A673 (cell line): ENCODE results near the gene SEC31B. TPM values are rescaled to one million over a fixed set of nuclear protein-coding genes. Genes with fewer than 3 reads are reported as not detected.

Experiments used
- BruUV-seq: library from RNA; stranded (reverse); fragments of 400-500 nt; replicated peaks from 2 replicates; lab custom pipeline; 2021; lab: Mats Ljungman, UMichigan
- CTCF ChIA-PET: fragments of 300-600 bp; sonication (Branson Sonifier 250); formaldehyde crosslinking; loops from one replicate; lab custom pipeline; 2022; ENCODE audit warnings: antibody characterized with exemption; lab: Charles Lee
- POLR2A ChIA-PET: fragments of 300-600 bp; sonication (Branson Sonifier 250); formaldehyde crosslinking; loops from one replicate; lab custom pipeline; 2022; ENCODE audit warnings: antibody characterized with exemption; ENCODE audit not compliant: low non-redundant PET; lab: Charles Lee
- DNase-seq: peaks from one replicate; pipeline ENCODE4 v3.0.0-alpha.2; 2015; ENCODE audit warnings: low spot score
- H3K27ac ChIP-seq: fragments of 200-600 bp; sonication (generic); 2 replicates; pipeline ENCODE4 v1.5.1; 2016; ENCODE audit warnings: mixed run types, low read depth, mild to moderate bottlenecking, mixed read lengths, antibody characterized with exemption, low read length; ENCODE audit not compliant: poor library complexity, severe bottlenecking
- H3K27me3 ChIP-seq: fragments of 200-600 bp; sonication (generic); replicated peaks from 2 replicates; pipeline ENCODE4 v1.6.1; 2017; ENCODE audit warnings: mixed run types, low read depth, mild to moderate bottlenecking, mixed read lengths, antibody characterized with exemption, low read length; ENCODE audit not compliant: insufficient read depth, poor library complexity
- H3K36me3 ChIP-seq: fragments of 200-600 bp; sonication (generic); 2 replicates; pipeline ENCODE4 v1.6.1; 2016; ENCODE audit warnings: mixed run types, mild to moderate bottlenecking, mixed read lengths, antibody characterized with exemption, low read length; ENCODE audit not compliant: insufficient read depth, poor library complexity, severe bottlenecking
- H3K4me1 ChIP-seq: fragments of 200-600 bp; sonication (generic); 2 replicates; pipeline ENCODE4 v1.6.1; 2017; ENCODE audit warnings: mixed run types, mild to moderate bottlenecking, mixed read lengths, antibody characterized with exemption, low read length; ENCODE audit not compliant: insufficient read depth, poor library complexity, severe bottlenecking
- H3K4me3 ChIP-seq: fragments of 200-600 bp; sonication (generic); 2 replicates; pipeline ENCODE4 v1.5.1; 2016; ENCODE audit warnings: low read depth, mixed run types, mild to moderate bottlenecking, mixed read lengths, low read length; ENCODE audit not compliant: poor library complexity, severe bottlenecking
- H3K9me3 ChIP-seq: fragments of 200-600 bp; sonication (generic); 2 replicates; pipeline ENCODE4 v1.6.1; 2016; ENCODE audit warnings: mixed run types, low read depth, mild to moderate bottlenecking, mixed read lengths, antibody characterized with exemption, low read length; ENCODE audit not compliant: poor library complexity, severe bottlenecking
- EZH2 ChIP-seq: fragments of 200-600 bp; sonication (generic); IDR thresholded peaks from 2 replicates; pipeline ENCODE4 v1.6.1; 2017; ENCODE audit warnings: borderline replicate concordance, low read depth, mild to moderate bottlenecking, mixed read lengths, antibody characterized with exemption, low read length; ENCODE audit not compliant: poor library complexity, severe bottlenecking
- intact Hi-C: fragments of 100-400 bp; cut with micrococcal nuclease; formaldehyde crosslinking; loops from one replicate; pipeline ENCODE4 v1.10.0; 2022; ENCODE audit not compliant: unreplicated experiment
- total RNA-seq: library from RNA; stranded (reverse); gene quantifications from 2 replicates; pipeline ENCODE4 v1.2.3, GENCODE V29; 2021
- TF ChIP-seq, protein P1 (sequence below): fragments of 300-800, 200-600 bp; sonication (generic); conservative IDR thresholded peaks from 2 replicates; pipeline ENCODE4 v1.5.1; 2017; ENCODE audit warnings: low read depth, mild to moderate bottlenecking, antibody characterized with exemption, low read length, moderate library complexity, mixed read lengths

The SEC31B gene
- total RNA-seq, 1 experiment from 2014 or later = 3.8 TPM

GRCh38 chr10:100480002-100480401 is 39.7 kb downstream of the SEC31B start:
- ChIA-PET POLR2A (no interaction called here), CTCF (no interaction called here)
- no peak for DNase-seq
- Histone ChIP-seq H3K4me1 (peaks cover 4% of the 10 kb centered on the region), H3K27ac (no peak overlapping the region), H3K36me3 (no peaks in the 10 kb centered on the region), H3K9me3 (no peaks in the 10 kb centered on the region), H3K4me3 (no peak overlapping the region), H3K27me3 (peaks cover 42% of the 10 kb centered on the region)
- intact Hi-C loops = no loop called here
- TF ChIP-seq, protein P1, sequence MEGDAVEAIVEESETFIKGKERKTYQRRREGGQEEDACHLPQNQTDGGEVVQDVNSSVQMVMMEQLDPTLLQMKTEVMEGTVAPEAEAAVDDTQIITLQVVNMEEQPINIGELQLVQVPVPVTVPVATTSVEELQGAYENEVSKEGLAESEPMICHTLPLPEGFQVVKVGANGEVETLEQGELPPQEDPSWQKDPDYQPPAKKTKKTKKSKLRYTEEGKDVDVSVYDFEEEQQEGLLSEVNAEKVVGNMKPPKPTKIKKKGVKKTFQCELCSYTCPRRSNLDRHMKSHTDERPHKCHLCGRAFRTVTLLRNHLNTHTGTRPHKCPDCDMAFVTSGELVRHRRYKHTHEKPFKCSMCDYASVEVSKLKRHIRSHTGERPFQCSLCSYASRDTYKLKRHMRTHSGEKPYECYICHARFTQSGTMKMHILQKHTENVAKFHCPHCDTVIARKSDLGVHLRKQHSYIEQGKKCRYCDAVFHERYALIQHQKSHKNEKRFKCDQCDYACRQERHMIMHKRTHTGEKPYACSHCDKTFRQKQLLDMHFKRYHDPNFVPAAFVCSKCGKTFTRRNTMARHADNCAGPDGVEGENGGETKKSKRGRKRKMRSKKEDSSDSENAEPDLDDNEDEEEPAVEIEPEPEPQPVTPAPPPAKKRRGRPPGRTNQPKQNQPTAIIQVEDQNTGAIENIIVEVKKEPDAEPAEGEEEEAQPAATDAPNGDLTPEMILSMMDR = no peak
- TF ChIP-seq EZH2 = no peak
- no TSS peak for BruUV-seq

DNA sequence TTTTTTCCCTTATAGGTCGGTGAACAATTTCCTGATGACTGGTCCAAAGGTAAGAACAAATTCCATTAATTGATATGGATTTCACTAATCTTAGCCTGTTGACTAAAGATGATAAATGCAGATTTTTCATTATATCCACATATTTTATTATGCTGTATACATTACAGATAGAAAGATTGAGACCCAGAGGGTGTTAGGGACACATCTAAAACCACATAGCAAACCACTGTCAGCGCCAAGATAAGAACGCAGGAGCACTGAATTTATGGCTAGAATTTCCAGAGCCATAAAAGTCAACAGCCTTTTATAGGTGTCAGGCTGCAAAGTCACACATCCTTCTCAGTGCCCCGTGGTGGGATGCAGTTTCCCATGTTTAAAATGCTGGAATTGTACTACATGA is 40.6 kb downstream of the SEC31B start:
- CTCF ChIA-PET = no interaction called here
- Histone ChIP-seq H3K27me3 (peaks cover 42% of the 10 kb centered on the region), H3K27ac (no peak overlapping the region), H3K9me3 (no peaks in the 10 kb centered on the region), H3K4me3 (no peak overlapping the region), H3K4me1 (peaks cover 4% of the 10 kb centered on the region), H3K36me3 (no peaks in the 10 kb centered on the region)
- BruUV-seq = no TSS peak
- intact Hi-C loops = no loop called here
- no peak for DNase-seq
- TF ChIP-seq, protein P1 = no peak
- TF ChIP-seq EZH2 = no peak
- POLR2A ChIA-PET = no interaction called here

- CTCF ChIA-PET = no interaction called here
- TF ChIP-seq EZH2 = no peak
- TF ChIP-seq, protein P1 = no peak
- no peak overlapping the region for H3K4me3 ChIP-seq
- DNase-seq = no peak
- no TSS peak for BruUV-seq
- intact Hi-C loops = no loop called here
- H3K36me3 ChIP-seq = no peaks in the 10 kb centered on the region
- POLR2A ChIA-PET = no interaction called here
- H3K9me3 ChIP-seq = no peaks in the 10 kb centered on the region
- peaks cover 32% of the 10 kb centered on the region for H3K27me3 ChIP-seq
- H3K4me1 ChIP-seq = peaks cover 4% of the 10 kb centered on the region
- no peak overlapping the region for H3K27ac ChIP-seq
Observed at GRCh38 chr10:100477970-100478369, 41.7 kb downstream of the SEC31B start.
